C4-2B (cell line): Measurements from ENCODE around the gene COTL1.

Experiments used
- H3K27ac ChIP-seq: fragments of 450-650 bp; 2 replicates; pipeline ENCODE4 v1.5.1; 2017
- CTCF ChIP-seq: fragments of 450-650 bp; conservative IDR thresholded peaks from 2 replicates; pipeline ENCODE4 v1.5.1; 2017; ENCODE audit warnings: mild to moderate bottlenecking
- ZFX ChIP-seq: fragments of 450-650 bp; IDR thresholded peaks from 2 replicates; pipeline ENCODE4 v1.6.1; 2017

Gene COTL1

GRCh38 chr16:84567286-84567962 lies 50.5 kb downstream of the COTL1 start:
- no peak overlapping the region for H3K27ac ChIP-seq
- TF ChIP-seq CTCF (no peak), ZFX (no peak)

GRCh38 chr16:84566545-84567257 lies 51.2 kb downstream of the COTL1 start:
- TF ChIP-seq ZFX (no peak), CTCF (no peak)
- H3K27ac ChIP-seq: no peak overlapping the region

DNA sequence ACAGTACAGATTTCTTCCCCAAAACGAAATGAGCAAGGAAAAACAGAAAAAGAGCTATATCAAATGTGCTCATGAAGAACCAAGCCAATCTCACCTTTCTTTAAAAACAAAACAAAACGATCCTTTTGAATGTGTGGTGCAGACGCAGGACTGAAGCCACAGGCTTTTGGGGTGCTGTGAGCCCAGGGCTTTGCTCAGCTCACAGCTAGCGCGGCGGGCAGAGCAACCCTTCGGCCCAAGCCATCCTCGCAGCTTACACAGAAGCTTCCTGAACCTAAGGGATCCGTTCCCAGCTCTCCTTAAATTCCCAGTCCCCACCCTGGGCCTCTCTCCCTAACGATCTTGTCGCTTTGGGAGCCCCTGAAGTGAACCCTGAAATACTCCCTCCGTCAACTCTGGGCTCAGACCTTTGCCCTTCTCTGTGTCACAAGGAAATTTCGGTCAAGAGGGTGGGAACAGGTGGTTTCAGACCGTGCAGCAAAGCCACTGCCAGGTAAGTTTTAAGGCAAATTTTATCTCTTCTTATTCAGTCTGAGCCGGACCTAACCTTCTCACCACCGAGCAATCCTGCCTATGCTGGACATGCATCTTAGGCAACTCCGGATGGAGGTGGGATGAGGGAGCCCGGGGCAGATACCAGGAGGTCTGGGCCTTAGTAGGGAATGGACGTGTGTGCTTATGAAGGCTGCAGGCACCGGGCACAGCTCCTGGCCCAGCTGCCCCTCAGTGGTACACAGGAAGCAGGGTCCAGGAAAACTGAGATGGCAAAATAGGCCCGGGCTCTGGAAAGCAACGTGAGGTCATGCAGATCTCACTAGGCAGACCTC lies 52.0 kb downstream of the COTL1 start:
- no peak overlapping the region for H3K27ac ChIP-seq
- TF ChIP-seq ZFX: no peak
- no peak for TF ChIP-seq CTCF

- H3K27ac ChIP-seq: no peak overlapping the region
- TF ChIP-seq ZFX (no peak), CTCF (no peak)
These were observed 54.0 kb downstream of the COTL1 start for GRCh38 chr16:84563786-84564420.

DNA sequence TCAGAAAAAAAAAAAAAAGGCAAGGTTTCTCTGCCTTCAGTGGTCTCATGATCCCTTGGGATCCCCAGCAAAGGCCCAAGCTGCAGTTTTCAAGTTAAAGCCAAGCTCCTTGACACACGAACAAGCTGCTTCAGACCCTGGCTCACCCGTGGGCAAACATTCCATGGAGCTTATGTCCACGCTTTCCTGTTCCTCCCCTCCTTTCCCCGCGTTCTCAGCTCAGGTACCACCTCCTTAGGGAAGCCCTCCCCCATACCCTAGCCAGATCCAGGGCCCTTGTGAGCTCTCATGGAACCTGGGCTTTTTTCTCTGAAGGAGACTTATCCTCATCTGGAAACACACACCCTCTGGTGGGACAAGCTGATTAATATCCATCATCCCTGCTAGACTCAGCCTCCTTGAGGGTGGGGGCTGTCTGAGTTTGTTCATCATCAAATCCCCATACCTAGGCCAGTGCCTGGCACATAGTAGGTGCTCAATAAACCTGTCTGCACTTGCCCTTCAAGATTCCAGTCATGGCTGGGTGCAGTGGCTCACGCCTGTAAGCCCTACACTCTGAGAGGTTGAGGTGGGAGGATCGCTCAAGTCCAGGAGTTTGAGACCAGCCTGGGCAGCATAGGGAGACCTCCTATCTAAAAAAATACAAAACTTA lies 54.7 kb downstream of the COTL1 start:
- no peak for TF ChIP-seq CTCF
- TF ChIP-seq ZFX: no peak
- no peak overlapping the region for H3K27ac ChIP-seq

GRCh38 chr16:84562174-84562815 lies 55.6 kb downstream of the COTL1 start:
- no peak overlapping the region for H3K27ac ChIP-seq
- TF ChIP-seq CTCF (no peak), ZFX (no peak)
